ENCODE measurements around the gene TUBA4A. TPM values are rescaled to one million over a fixed set of nuclear protein-coding genes. Genes with fewer than 3 reads are reported as not detected.

Gene TUBA4A
- total RNA-seq, 4 donors from 2014 or later, result 26.9 to 74.0 (median 50.3) TPM

DNA sequence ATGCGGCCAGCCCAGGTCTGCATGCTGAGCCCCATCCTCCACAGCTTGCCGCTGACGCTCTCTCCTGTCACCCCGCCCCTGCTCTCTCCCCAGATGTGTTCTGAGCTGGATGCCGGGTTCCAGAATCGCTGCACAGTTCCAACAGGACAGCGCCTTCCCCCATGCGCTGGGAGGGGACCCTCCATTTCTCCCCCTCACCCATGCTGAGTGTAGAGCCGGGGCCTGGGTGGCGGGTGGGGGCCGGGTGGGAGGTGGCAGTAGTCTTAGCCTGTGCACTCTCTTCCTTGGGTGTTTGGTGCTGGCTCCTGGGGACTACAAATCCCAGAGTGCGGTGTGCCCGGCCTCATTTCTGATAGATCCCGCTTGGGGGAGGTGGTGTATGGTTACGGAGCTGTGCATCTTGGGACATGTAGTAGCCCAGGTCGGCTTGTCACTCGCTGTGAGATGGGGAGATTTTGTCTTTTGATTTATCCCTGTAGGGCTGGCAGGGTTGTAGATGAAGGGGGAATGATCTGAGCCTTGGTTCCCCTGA, 32.2 kb upstream of the TUBA4A start:
- ATAC-seq (ENCODE audit: low FRiP score), result no peak
- TF ChIP-seq, protein P1, sequence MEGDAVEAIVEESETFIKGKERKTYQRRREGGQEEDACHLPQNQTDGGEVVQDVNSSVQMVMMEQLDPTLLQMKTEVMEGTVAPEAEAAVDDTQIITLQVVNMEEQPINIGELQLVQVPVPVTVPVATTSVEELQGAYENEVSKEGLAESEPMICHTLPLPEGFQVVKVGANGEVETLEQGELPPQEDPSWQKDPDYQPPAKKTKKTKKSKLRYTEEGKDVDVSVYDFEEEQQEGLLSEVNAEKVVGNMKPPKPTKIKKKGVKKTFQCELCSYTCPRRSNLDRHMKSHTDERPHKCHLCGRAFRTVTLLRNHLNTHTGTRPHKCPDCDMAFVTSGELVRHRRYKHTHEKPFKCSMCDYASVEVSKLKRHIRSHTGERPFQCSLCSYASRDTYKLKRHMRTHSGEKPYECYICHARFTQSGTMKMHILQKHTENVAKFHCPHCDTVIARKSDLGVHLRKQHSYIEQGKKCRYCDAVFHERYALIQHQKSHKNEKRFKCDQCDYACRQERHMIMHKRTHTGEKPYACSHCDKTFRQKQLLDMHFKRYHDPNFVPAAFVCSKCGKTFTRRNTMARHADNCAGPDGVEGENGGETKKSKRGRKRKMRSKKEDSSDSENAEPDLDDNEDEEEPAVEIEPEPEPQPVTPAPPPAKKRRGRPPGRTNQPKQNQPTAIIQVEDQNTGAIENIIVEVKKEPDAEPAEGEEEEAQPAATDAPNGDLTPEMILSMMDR (IDR thresholded peaks at IDR 0.05), result no peak
- no peak for DNase-seq (ENCODE audit: low spot score)

DNA sequence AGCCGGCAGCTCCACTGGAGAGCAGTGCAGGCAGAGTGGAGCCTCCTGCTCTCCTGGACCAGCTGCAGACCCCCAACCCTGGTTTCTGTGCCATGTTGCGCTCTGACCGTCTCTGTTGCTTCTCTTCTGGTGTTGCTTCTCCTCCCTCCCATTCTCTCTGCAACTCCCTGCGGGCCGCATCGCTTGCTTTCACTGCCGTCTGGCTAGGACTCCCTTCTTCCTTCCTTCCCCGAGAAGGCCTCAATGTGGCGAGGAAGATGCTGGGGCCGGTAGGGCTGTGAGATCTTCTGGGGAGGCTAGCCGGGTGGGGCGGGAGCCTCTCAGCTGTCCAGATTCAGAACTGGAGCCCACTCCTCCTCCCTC, 31.6 kb upstream of the TUBA4A start:
- no peak for DNase-seq (ENCODE audit: low spot score)
- no peak for ATAC-seq (ENCODE audit: low FRiP score)
- TF ChIP-seq, protein P1 (IDR thresholded peaks at IDR 0.05), result no peak

DNA sequence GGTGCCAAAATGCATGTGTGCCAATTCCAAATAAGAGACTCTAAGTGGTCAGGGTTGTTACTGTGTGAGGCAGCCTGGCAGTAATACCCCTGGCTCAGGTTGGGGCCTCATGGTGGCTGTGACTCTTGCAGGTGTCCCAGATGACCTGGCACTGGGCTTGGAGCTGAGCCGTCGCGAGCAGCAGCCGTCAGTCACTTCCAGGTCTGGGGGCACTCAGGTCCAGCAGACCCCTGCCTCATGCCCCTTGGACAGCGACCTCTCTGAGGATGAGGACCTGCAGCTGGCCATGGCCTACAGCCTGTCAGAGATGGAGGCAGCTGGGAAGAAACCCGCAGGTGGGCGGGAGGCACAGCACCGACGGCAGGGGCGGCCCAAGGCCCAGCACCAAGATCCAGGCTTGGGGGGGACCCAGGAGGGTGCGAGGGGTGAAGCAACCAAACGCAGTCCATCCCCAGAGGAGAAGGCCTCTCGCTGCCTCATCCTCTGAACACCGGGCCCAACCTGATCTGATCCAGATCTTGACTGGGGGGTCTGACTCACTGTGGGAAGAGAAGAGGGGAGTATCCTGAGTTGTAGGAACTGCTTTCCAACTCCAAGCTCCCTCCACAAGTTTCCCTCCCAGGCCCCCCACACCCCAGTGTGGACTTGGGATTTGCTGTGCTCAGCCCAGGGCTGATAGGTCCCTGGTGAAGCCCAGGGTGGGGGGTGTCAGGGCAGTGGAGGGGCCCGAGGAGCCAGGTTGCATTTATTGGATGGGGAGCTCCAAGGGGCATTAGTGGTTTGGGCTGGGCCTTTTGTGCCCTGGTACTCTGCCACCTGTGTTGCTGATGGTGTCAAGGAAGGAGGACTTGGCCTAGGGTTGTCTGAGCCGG, 31.0 kb upstream of the TUBA4A start:
- TF ChIP-seq, protein P1 (IDR thresholded peaks at IDR 0.05), result no peak
- DNase-seq (ENCODE audit: low spot score) (no peak), ATAC-seq (ENCODE audit: low FRiP score) (no peak)

DNA sequence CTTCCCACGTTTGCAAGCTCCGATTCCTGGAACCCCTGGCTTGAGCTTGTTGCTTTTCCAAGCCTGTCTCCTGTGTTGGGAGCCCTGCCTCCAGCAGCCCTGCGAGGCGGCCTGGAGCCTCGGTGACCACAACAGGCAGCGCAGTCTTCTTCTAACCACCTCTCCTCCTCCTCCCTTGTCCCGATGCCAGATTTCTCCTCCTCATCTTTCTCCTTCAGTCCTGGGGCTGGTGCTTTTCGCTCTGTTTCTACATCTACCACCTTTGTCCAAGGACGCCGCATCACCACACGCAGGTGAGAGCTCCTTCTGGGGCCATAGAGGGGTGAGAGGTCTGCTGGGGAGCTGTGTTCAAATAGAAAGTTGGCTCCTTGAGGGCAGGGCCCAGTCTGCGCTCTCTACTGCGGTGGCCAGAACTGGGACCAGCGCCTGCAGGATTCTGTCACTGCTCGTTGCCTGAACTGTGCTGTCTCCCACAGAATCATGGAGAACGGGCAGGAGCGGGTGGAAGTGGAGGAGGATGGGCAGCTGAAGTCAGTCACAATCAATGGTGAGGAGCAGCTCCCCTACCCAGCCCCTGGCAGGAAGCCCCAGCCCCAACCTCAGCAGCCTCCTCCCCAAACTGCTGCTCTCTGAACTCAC, 29.3 kb upstream of the TUBA4A start:
- TF ChIP-seq, protein P1 (IDR thresholded peaks at IDR 0.05), result no peak
- ATAC-seq (ENCODE audit: low FRiP score) (no peak), DNase-seq (ENCODE audit: low spot score) (no peak)

DNA sequence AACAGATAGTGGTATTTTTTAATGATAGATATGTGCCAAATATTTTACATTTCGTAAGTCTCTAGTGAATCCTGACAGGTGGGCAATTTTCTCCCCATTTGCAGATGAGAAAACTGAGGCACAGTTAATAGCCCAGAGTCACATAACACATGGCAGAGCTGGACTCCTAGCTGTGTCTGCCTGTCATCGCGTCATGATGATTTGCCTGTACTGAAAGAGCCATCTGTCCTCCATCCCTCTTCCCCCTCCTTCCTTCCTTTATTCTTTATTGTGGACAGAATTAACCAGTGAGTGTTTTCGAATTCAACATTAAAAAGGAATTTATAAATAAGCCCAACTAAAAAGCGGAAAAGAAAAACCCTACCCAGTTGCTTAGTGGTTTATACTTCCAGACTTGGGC, 28.7 kb upstream of the TUBA4A start:
- no peak for DNase-seq (ENCODE audit: low spot score)
- TF ChIP-seq, protein P1 (IDR thresholded peaks at IDR 0.05), result no peak

DNA sequence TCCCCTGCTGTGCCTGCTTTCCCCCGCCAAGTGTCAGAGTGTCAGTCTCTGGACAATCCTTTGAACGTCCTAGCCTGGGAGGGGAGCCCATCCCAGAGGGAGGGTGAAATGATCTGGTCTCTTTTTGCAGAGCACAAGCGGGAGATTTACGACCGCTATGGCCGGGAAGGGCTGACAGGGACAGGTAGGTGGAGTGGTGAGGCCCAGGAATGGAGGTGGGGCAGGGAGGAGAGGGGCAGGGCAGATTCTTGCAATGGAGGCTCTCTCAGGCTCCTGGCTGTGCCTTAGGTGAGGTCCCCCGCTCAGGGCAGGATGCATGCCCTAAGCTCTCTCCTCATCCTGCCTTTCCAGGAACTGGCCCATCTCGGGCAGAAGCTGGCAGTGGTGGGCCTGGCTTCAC, 27.9 kb upstream of the TUBA4A start:
- TF ChIP-seq, protein P1 (IDR thresholded peaks at IDR 0.05), result no peak
- no peak for DNase-seq (ENCODE audit: low spot score)
- no peak for ATAC-seq (ENCODE audit: low FRiP score)

More for the DNA sequence above, 28.7 kb upstream of the TUBA4A start:
- no peak for ATAC-seq (ENCODE audit: low FRiP score)
